Vagina (tissue), 2 donors: Measurements from ENCODE around the gene TGFBR2. TPM values are rescaled to one million over a fixed set of nuclear protein-coding genes. Genes with fewer than 3 reads are reported as not detected.

ENCODE experiments used
- DNase-seq, 2 donors: peaks; one replicate each; pipeline ENCODE4 v3.0.0-alpha.2; 2017; ENCODE audit errors: extremely low spot score in 2 of 2
- H3K27ac ChIP-seq: fragments of 200-600 bp; sonication (generic); one replicate; pipeline ENCODE4 v1.5.1; 2019
- H3K27me3 ChIP-seq: fragments of 200-600 bp; sonication (generic); one replicate; pipeline ENCODE4 v1.5.1; 2019
- H3K36me3 ChIP-seq, 2 donors: fragments of 200-600 bp; sonication (generic); one replicate each; pipeline ENCODE4 v1.5.1; 2017 to 2019
- H3K4me1 ChIP-seq: fragments of 200-600 bp; sonication (generic); one replicate; pipeline ENCODE4 v1.5.1; 2019
- H3K4me3 ChIP-seq, 2 donors: fragments of 200-600 bp; sonication (generic); 1 replicate in 1 of 2; 2 replicates in 1 of 2; pipeline ENCODE4 v1.5.1; 2016 to 2019
- H3K9me3 ChIP-seq: fragments of 200-600 bp; sonication (generic); one replicate; pipeline ENCODE4 v1.5.1; 2019
- POLR2A ChIP-seq, 2 donors: fragments of 450-650 bp; IDR thresholded peaks; one replicate each; pipeline ENCODE4 v1.6.1; 2017; ENCODE audit warnings: antibody characterized with exemption in 2 of 2, mild to moderate bottlenecking in 2 of 2, moderate library complexity in 2 of 2
- POLR2AphosphoS5 ChIP-seq, 2 donors: sonication (generic); formaldehyde crosslinking; IDR thresholded peaks; one replicate each; pipeline ENCODE4 v1.9.0; 2017; ENCODE audit warnings: antibody characterized with exemption in 2 of 2, mild to moderate bottlenecking in 2 of 2, low read depth in 1 of 2; ENCODE audit not compliant: insufficient read depth in 1 of 2
- intact Hi-C: fragments of 100-400 bp; cut with DNase I; formaldehyde crosslinking; loops from one replicate; pipeline ENCODE4 v1.15.1; 2023
- total RNA-seq: library from RNA; depleted of rRNA; stranded (reverse); fragments of >200 nt; gene quantifications from one replicate; pipeline ENCODE4 v1.2.3, GENCODE V29; 2016
- TF ChIP-seq, protein P1 (sequence below), 3 experiments: fragments of 450-650 bp in 2 of 3; fragments of 200-600 bp in 1 of 3; sonication (generic) in 1 of 3; IDR thresholded peaks; one replicate each; pipeline ENCODE4 v1.5.1; 2017 to 2019; ENCODE audit warnings: antibody characterized with exemption in 3 of 3, mild to moderate bottlenecking in 2 of 3, moderate library complexity in 2 of 3

TGFBR2 gene
- total RNA-seq, 1 donor from 2014 or later = 176 TPM

GRCh38 chr3:30610702-30611368, 4.4 kb downstream of the TGFBR2 start:
- Histone ChIP-seq H3K27me3 (no peaks in the 10 kb centered on the region), H3K36me3 (no peaks in the 10 kb centered on the region), H3K27ac (peak overlapping the region; percentile 96), H3K4me3 (peak overlapping the region; percentile 14 to 92), H3K4me1 (peaks cover 41% of the 10 kb centered on the region), H3K9me3 (no peaks in the 10 kb centered on the region)
- no peak for DNase-seq
- intact Hi-C loops = loop anchor here (10.0 kb wide), 1 partner anchor 74 kb away; no protein-coding TSS in a partner anchor
- no peak for TF ChIP-seq POLR2A (IDR thresholded peaks at IDR 0.05)
- TF ChIP-seq POLR2AphosphoS5 (IDR thresholded peaks at IDR 0.05; ENCODE audit: insufficient read depth in 1 of 2, low read depth in 1 of 2) = no peak
- TF ChIP-seq, protein P1, sequence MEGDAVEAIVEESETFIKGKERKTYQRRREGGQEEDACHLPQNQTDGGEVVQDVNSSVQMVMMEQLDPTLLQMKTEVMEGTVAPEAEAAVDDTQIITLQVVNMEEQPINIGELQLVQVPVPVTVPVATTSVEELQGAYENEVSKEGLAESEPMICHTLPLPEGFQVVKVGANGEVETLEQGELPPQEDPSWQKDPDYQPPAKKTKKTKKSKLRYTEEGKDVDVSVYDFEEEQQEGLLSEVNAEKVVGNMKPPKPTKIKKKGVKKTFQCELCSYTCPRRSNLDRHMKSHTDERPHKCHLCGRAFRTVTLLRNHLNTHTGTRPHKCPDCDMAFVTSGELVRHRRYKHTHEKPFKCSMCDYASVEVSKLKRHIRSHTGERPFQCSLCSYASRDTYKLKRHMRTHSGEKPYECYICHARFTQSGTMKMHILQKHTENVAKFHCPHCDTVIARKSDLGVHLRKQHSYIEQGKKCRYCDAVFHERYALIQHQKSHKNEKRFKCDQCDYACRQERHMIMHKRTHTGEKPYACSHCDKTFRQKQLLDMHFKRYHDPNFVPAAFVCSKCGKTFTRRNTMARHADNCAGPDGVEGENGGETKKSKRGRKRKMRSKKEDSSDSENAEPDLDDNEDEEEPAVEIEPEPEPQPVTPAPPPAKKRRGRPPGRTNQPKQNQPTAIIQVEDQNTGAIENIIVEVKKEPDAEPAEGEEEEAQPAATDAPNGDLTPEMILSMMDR (IDR thresholded peaks at IDR 0.05) = no peak

DNA sequence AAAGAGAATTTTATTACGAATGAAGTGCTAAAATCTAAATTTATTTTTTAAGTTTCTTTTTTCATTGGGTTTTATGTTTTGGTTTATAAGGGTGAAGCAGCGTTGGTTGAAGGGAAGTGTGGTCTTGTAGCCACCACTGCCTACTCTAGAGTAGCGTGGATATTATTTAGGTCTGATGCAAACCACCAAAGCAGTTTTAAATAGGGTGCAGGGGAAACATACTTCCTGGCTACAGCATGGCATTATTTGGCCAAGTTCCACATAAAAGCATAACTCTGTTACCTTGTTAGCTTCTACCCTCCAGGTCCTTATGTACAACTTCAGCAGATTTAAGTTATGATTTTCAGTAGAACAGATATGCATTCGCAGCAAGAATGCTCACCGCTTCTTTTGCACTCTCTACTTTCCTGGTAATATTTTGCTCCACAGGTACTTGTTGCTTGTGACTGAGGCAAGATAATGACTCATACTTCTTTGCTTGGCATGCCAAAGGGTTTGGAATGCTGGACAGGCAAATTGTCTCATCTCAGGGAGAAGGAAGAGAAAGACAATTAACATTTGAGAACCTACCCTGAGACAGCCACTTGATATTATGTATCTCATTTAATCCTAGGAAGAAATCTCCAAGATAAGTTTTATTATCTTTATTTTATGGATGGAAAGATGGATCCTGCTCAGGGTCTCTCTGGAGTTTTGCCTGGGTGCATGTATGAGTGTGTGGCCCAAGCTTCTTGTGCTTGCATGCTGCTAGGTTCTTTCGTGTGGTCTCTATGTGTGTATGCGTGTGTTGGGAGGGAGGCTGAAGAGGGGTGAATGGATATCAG, 5.4 kb downstream of the TGFBR2 start:
- Histone ChIP-seq H3K4me3 (peak overlapping the region; percentile 15 to 92), H3K9me3 (no peaks in the 10 kb centered on the region), H3K4me1 (peaks cover 47% of the 10 kb centered on the region), H3K27me3 (no peaks in the 10 kb centered on the region), H3K27ac (peak overlapping the region; percentile 96), H3K36me3 (no peaks in the 10 kb centered on the region)
- intact Hi-C loops = loop anchor here (10.0 kb wide), 1 partner anchor 73 kb away; no protein-coding TSS in a partner anchor
- TF ChIP-seq POLR2AphosphoS5 (IDR thresholded peaks at IDR 0.05; ENCODE audit: insufficient read depth in 1 of 2, low read depth in 1 of 2) = peak in 1 of 2 donors; percentile 65
- TF ChIP-seq, protein P1 (IDR thresholded peaks at IDR 0.05) = no peak
- no peak for DNase-seq

DNA sequence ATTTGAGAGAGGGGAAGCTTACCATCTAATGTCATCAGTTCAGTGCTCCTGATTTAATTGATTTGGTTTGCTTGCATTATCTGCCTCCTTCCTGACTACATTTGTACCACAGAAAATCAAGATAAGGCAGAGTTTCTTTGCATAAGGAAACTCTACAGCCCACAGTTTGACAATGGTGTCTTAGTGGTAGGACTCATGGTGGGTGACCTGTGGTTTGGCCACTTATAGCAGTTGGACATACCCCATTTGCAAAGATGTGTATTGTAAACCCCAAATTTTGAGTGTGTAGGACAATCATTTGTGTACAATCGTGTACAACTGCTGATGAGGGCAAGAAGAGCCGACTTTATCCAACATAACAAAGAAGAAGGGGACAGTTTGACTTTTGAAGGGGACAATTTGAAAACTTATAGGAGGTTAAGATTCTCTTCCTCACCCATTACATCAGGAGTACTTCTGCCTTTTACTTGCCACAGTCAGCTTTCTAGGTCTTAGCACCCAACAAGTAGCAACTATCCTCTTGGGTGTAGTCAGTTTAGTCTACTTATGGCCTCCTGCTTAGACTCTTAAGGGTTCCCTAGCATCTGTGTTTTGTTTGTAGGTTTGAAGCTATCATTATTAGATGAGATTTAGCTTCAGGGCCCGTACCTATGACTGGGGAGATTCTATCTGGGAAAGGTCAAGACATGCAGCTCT, 6.2 kb downstream of the TGFBR2 start:
- Histone ChIP-seq H3K27ac (peak overlapping the region; percentile 96), H3K36me3 (no peaks in the 10 kb centered on the region), H3K9me3 (no peaks in the 10 kb centered on the region), H3K4me3 (peak overlapping the region; percentile 15 to 92), H3K4me1 (peaks cover 54% of the 10 kb centered on the region), H3K27me3 (no peaks in the 10 kb centered on the region)
- TF ChIP-seq, protein P1 (IDR thresholded peaks at IDR 0.05) = no peak
- TF ChIP-seq POLR2AphosphoS5 (IDR thresholded peaks at IDR 0.05; ENCODE audit: insufficient read depth in 1 of 2, low read depth in 1 of 2) (no peak), POLR2A (IDR thresholded peaks at IDR 0.05) (no peak)
- DNase-seq = no peak
- intact Hi-C loops = loop anchor here (10.0 kb wide), 1 partner anchor 72 kb away; no protein-coding TSS in a partner anchor

- Histone ChIP-seq H3K36me3 (no peaks in the 10 kb centered on the region), H3K27ac (no peak overlapping the region), H3K9me3 (no peaks in the 10 kb centered on the region), H3K27me3 (no peaks in the 10 kb centered on the region), H3K4me3 (no peak overlapping the region), H3K4me1 (peaks cover 61% of the 10 kb centered on the region)
- TF ChIP-seq POLR2AphosphoS5 (IDR thresholded peaks at IDR 0.05; ENCODE audit: insufficient read depth in 1 of 2, low read depth in 1 of 2) (no peak), POLR2A (IDR thresholded peaks at IDR 0.05) (no peak)
- TF ChIP-seq, protein P1 (IDR thresholded peaks at IDR 0.05) = no peak
- intact Hi-C loops = loop anchor here (10.0 kb wide), 1 partner anchor 72 kb away; no protein-coding TSS in a partner anchor
- no peak for DNase-seq
Observed at GRCh38 chr3:30613133-30613825, 6.9 kb downstream of the TGFBR2 start.
